Measurements from ENCODE around the gene TPBG.
"Not testable (repeated sequence)": the region's sequence is repeated elsewhere in the genome, so short reads cannot be mapped to it uniquely, and the experiment has no call there.

Gene TPBG

DNA sequence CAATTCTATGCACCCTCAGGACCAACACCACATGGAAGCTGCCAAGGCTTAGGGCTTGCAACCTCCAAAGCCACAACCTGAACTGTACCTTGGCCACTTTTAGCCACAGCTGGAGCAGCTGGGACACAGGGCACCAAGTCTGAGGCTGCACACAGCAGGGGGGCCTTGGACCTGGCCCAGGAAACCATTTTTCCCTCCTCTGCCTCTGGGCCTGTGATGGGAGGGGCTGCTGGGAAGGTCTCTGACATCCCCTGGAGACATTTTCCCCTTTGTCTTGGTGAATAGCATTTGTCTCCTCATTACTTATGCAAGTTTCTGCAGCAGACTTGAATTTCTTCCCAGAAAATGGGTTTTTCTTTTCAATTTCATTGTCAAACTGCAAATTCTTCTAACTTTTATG is 13.0 kb downstream of the TPBG start:
- no peak for DNase-seq

DNA sequence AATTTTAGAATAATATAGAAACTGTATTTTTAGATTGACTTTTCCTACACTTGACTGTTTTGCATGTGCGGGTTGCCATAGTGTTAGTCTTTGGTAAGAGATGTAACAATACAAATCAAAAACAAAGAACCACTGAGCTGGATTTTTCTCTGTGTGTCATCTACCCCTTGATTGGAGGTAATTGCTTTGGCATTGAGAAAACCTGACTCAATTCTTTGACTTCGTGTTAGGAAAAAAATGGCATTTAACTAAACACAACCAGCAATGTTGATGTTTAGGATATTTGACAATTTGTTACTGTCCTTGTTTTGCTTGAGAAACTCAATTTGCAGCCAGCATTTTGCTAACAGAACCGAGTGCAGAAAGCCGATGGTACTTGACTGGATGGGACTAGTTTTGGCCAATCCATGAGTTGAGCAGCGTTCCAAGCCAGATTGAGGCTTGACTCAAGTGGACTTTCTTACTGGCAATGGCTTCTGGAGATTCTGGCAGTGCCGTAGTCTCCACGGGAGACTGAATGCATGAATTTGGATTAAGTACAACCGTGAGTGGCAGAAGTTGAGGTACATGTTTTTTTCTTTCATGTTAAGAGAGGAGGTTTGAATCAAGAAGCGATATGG is 17.1 kb downstream of the TPBG start:
- no peak for DNase-seq

DNA sequence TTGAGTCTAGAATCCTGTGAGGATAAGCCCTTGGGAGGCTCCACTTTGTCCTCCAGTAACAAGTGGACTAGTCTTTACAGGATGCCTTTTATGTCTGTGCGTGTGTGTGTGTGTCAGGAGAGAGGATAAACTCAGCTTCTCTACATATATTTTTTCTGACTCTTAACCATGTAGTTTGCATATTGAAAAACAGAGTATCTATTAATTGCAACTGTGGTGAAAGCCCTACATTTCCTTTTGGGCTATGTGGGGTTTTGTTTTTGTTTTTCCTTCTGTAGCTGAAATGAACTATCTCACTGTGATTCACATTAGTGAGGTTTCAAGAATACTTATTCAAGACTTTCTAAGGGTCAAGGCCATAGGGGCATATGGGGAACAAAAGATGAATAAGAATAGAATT is 17.7 kb downstream of the TPBG start:
- no peak for DNase-seq

DNA sequence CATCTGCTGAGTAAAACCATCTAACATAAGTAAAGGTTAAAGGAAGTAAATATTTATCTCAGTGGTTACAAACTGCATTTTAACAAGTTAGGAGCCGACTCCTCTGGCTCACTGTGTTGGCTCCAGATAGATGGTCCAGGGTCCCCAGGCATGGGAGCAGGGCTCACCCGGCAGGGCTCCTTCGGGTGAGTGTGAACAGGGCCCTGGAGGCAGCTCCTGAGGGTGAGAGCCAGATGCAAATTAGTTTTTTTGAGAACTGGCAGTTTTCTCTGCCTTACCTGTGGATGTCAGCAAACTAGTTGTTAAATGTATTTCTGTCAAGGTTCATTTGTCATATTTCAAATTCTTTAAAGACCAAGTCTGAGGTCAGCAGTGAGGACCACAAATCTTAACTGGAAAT is 21.5 kb downstream of the TPBG start:
- no peak for DNase-seq

GRCh38 chr6:82385546-82385945 is 21.9 kb downstream of the TPBG start:
- DNase-seq, result no peak

- DNase-seq, result no peak
These were observed 22.3 kb downstream of the TPBG start for GRCh38 chr6:82385961-82386360.

DNA sequence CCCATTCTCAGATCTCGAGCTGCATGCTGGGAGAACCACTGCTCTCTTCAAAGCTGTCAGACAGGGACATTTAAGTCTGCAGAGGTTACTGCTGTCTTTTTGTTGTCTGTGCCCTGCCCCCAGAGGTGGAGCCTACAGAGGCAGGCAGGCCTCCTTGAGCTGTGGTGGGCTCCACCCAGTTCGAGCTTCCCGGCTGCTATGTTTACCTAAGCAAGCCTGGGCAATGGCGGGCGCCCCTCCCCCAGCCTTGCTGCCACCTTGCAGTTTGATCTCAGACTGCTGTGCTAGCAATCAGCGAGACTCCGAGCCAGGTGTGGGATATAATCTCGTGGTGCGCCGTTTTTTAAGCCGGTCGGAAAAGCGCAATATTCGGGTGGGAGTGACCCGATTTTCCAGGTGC is 31.2 kb downstream of the TPBG start:
- not testable (repeated sequence) for DNase-seq

- no peak for DNase-seq
These were observed 33.5 kb downstream of the TPBG start for GRCh38 chr6:82396964-82397751.

GRCh38 chr6:82397962-82398692 is 34.5 kb downstream of the TPBG start:
- no peak for DNase-seq

- DNase-seq, result no peak
These were observed 45.4 kb downstream of the TPBG start for GRCh38 chr6:82408952-82409431.

- peak; percentile 83 for DNase-seq
These were observed 46.6 kb downstream of the TPBG start for GRCh38 chr6:82410151-82410648.

- no peak for DNase-seq
These were observed 50.3 kb downstream of the TPBG start for GRCh38 chr6:82413868-82414267.

- DNase-seq, result no peak
These were observed 52.2 kb downstream of the TPBG start for GRCh38 chr6:82415820-82416219.

GRCh38 chr6:82416346-82416745 is 52.7 kb downstream of the TPBG start:
- no peak for DNase-seq
